Suppressor macrophage treated with lipopolysaccharide for 4 hours (primary cell): ENCODE data around the gene CFAP20DC.
"Not testable (repeated sequence)": the region's sequence is repeated elsewhere in the genome, so short reads cannot be mapped to it uniquely, and the experiment has no call there.

Source experiments
- DNase-seq: peaks from one replicate; pipeline ENCODE4 v3.0.0-alpha.2; 2020

The CFAP20DC gene

GRCh38 chr3:58962040-58962651, 87.7 kb downstream of the CFAP20DC start:
- no peak for DNase-seq

- DNase-seq, result no peak
These were observed 94.5 kb downstream of the CFAP20DC start for GRCh38 chr3:58955308-58955707.

DNA sequence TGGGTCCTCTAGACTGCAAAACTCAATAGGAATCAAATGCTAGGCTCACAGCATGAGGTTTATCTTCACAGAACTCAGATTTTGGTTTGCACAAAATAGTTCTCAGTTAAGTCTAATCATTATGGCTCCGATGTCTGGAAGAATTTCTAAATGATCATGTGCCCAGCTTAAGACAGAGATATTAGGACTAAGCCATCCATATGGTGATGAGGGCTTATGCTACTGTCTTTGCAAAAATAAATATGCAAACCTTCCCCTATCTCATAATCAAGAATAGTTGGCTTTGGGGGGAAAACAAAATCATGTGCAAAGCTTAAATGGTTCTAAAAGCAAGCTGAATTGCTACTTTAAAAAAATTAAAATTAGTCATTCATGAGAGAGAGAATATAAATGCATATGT, 96.5 kb downstream of the CFAP20DC start:
- no peak for DNase-seq

DNA sequence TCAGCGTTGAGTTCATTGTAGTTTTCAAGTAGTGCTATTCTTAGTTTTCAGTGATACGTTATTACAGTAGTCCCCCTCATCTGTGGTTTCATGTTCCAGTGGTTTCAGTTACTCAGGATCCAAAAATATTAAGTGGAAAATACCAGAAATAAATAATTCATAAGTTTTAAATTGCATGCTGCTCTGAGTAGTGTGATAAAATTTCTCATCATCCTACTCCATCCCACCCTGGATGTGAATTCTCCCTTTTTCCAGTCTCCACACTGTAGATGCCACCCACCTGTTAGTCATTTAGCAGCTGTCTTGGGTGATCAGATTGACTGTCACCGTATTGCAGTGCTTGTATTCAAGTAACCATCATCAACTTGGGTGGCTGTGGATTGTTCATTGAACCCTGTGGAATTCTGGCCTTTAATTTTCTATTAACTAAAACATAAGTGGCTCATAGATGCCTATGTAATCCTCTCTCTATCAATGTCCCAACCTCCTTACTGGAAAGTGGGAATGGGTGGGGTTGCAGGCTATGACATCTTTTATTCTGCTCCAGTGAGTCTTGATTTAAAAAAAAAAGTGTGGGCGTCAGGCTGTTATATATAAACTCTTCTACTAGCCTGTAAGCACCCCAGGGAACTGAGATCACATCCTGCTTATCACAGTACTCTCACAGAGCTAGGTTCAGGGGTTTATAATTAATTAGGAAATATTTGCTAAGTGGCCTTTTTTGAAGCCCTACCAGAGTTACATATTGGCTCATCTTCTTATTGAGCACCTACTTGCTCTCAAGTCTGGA, 97.5 kb downstream of the CFAP20DC start:
- DNase-seq, result no peak

GRCh38 chr3:58948018-58948417, 101.8 kb downstream of the CFAP20DC start:
- DNase-seq, result no peak

GRCh38 chr3:58946875-58947274, 103.0 kb downstream of the CFAP20DC start:
- DNase-seq, result no peak

DNA sequence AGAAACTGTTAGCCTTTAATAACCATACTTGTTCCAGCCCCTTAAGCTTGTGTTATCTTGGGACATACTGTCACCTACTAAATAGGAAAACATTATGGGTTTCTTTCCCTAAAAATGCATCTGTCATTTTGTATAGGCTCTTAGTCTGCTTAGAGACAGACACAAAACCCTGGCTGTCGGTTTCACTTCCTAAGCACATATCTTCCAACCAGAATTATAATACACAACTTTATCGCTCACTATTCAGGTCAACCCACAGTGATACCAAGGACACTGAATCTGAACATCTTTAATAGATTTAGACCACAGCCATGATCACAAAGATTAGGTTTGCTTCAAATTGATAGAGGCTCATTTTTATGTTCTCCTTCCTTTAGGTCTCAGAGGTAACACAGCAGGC, 111.8 kb downstream of the CFAP20DC start:
- DNase-seq, result no peak

DNA sequence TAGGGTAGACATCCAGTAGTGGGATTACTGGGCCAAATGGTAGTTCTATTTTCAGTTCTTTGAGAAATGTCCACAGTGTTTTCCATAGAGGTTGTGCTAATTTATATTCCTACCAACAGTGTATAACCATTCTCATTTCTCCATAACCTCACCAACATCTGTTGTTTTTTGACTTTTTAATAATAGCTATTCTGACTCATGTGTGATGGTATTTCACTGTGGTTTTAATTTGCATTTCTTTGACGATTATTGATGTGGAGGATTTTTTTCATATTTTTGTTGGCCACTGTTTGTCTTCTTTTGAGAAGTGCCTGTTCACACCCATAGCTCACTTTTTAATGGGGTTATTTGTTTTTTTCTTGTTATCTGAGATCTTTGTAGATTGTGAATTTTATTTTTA, 125.2 kb downstream of the CFAP20DC start:
- no peak for DNase-seq

DNA sequence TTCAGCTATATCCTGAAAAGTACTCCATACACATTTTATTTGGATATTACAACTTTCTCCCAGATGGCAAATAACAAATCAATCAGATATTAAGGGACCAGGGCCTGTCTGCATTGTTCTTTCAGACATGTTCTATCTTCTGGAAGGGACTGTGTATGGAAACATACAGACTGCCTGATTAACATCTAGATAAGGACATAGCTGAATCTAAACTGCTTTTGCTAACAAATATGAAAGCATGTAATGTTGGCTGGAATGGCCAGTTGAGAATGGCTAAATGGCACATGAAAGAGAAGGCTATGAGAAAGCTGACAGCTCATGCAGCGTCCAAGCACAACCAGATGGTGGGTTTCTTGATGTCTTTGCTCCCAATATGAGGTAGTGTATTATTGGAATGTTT, 149.4 kb downstream of the CFAP20DC start:
- DNase-seq, result no peak

- DNase-seq, result no peak
These were observed 149.9 kb downstream of the CFAP20DC start for GRCh38 chr3:58899953-58900298.

GRCh38 chr3:58899159-58899952, 150.5 kb downstream of the CFAP20DC start:
- peak; percentile 7 for DNase-seq

- no peak for DNase-seq
These were observed 151.3 kb downstream of the CFAP20DC start for GRCh38 chr3:58898513-58898912.

DNA sequence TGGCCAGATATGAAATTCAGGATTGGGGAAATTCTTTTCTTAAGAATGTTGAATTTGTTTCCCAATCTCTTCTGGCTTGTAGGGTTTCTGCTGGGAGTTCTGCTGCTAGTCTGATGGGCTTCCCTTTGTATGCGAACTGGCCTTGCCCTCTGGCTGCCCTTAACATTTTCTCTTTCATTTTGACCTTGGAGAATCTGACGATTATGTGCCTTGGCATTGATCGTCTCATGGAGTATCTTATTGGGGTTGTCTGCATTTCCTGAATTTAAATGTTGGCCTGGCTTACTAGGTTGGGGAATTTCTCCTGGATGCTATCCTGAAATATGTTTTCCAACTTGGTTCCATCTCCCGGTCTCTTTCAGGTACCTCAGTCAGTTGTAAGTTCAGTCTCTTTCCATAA, 152.2 kb downstream of the CFAP20DC start:
- DNase-seq, result no peak

- not testable (repeated sequence) for DNase-seq
These were observed 154.1 kb downstream of the CFAP20DC start for GRCh38 chr3:58895678-58896077.

- DNase-seq, result not testable (repeated sequence)
These were observed 157.3 kb downstream of the CFAP20DC start for GRCh38 chr3:58892526-58892925.

GRCh38 chr3:58888087-58888486, 161.7 kb downstream of the CFAP20DC start:
- no peak for DNase-seq

GRCh38 chr3:58884453-58884852, 165.4 kb downstream of the CFAP20DC start:
- no peak for DNase-seq

GRCh38 chr3:58880182-58880581, 169.6 kb downstream of the CFAP20DC start:
- no peak for DNase-seq

DNA sequence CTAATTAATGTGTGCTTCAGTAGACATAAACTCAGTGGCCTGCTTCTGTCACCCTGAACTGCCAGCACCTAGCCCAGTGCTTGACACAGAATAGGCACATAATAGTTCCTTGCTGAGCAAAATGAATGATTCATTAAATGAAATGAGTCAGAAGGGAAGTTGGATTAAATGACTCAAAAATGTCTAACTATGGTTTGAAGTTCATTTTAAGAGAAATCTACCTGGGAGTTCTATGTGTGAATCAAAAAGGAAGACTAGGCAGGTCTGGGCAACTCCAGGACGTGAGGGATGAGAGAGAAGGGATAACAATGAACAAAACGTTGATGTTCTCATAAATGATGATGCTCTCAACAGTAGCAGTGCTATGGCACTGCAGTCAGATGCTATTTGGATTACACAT, 175.0 kb downstream of the CFAP20DC start:
- DNase-seq, result peak; percentile 17

GRCh38 chr3:58874248-58874741, 175.5 kb downstream of the CFAP20DC start:
- no peak for DNase-seq

DNA sequence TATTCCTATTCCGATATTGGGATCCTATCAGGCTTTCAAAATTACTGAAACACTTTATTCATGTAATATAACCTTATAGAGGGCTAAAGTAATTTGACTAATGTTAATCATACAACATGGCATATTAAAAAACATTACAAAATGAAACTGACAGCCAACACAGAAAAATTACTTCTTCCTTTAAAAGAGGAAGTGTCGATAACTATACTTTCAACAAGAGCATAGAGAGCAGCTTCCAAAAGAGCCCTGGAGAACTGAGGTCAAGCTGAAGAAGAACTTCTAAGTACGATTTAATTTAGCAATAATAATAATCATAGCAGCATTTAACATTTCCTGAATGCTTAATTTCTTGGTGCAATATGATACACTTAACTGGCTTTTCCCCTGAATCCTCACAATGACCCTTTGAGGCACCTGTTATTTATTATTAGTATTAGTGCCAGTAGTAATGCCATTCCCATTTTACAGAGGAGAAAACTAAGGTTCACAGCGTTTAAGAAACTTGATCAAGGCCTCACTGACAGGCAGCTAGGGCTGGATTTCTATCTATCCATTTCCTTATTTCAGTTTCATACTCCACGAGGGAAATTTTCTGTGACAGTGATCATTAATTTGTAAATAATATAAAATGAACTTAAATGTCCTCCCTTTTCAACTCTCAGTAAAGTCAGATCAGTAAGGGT, 181.6 kb downstream of the CFAP20DC start:
- peak; percentile 55 for DNase-seq

- DNase-seq, result no peak
These were observed 182.2 kb downstream of the CFAP20DC start for GRCh38 chr3:58867621-58868020.

DNA sequence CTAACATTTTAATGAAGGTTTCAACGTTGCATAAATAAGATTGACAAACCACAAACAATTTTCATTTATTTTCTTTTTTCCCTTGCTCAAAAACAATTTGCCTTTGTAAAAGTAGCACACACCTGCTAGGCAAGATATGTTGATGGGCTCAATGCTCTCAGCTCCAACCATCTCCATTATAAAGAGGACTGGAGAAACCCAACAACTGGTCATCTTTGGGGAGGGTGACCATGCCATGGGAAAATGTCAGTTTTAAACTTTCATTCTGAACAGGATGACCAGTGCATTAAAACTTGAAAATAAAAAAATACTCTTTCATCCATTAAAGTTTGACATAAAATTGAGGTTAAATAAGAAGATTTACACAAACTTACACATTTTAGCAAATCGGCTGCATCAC, 183.7 kb downstream of the CFAP20DC start:
- no peak for DNase-seq
